Endothelial cell of umbilical vein (primary cell): ENCODE data around the gene ANP32A. TPM values are rescaled to one million over a fixed set of nuclear protein-coding genes. Genes with fewer than 3 reads are reported as not detected.

Experiments
- BruUV-seq: library from RNA; stranded (reverse); fragments of 400-500 nt; replicated peaks from 2 replicates; lab custom pipeline; 2021; lab: Mats Ljungman, UMichigan
- CTCF ChIA-PET: fragments of 300-600, 350-600 bp; sonication (Branson Sonifier 250); formaldehyde crosslinking; loops from one replicate; lab custom pipeline; 2021; ENCODE audit warnings: antibody characterized with exemption, inconsistent platforms; lab: Charles Lee
- POLR2A ChIA-PET: fragments of 300-600, 350-600 bp; sonication (Branson Sonifier 250); formaldehyde crosslinking; loops from one replicate; lab custom pipeline; 2021; ENCODE audit warnings: antibody characterized with exemption, inconsistent platforms; lab: Charles Lee
- DNase-seq: peaks from one replicate; pipeline ENCODE4 v3.0.0-alpha.2; 2011; ENCODE audit warnings: low read depth, low spot score
- FAIRE-seq: peaks from 2 replicates; lab custom pipeline; 2011; peaks lifted over from hg19 to GRCh38; lab: Jason Lieb, UNC
- H2AFZ ChIP-seq: 2 replicates; pipeline ENCODE4 v1.6.0; 2012; ENCODE audit warnings: low read depth, low read length, control low read depth, inconsistent platforms
- H3K27ac ChIP-seq: 2 replicates; pipeline ENCODE4 v1.5.1; 2011; ENCODE audit warnings: low read depth, mild to moderate bottlenecking, control low read depth, low read length, moderate library complexity; ENCODE audit not compliant: insufficient read depth
- H3K27me3 ChIP-seq, 2 experiments: 2 replicates each; pipeline versions ENCODE4 v1.6.0 to v1.6.1; 2011; ENCODE audit warnings: low read length in 2 of 2, mixed read lengths in 1 of 2; ENCODE audit not compliant: control insufficient read depth in 2 of 2, insufficient read depth in 2 of 2
- H3K36me3 ChIP-seq, 2 experiments: 2 replicates in 1 of 2; 3 replicates in 1 of 2; pipeline ENCODE4 v1.5.1; 2011; ENCODE audit warnings: low read length in 2 of 2, mild to moderate bottlenecking in 1 of 2, moderate library complexity in 1 of 2; ENCODE audit not compliant: control insufficient read depth in 2 of 2, insufficient read depth in 2 of 2; ENCODE audit errors: extremely low read depth in 1 of 2
- H3K4me1 ChIP-seq: 3 replicates; pipeline ENCODE4 v1.5.1; 2011; ENCODE audit warnings: mild to moderate bottlenecking, low read length; ENCODE audit not compliant: control insufficient read depth, insufficient read depth; ENCODE audit errors: extremely low read depth
- H3K4me2 ChIP-seq: 2 replicates; pipeline ENCODE4 v1.6.1; 2011; ENCODE audit warnings: low read length, control low read depth, mixed read lengths; ENCODE audit not compliant: insufficient read depth
- H3K4me3 ChIP-seq, 3 experiments: fragments of 200-600 bp in 1 of 3; sonication (generic), shearing (Covaris generic) in 1 of 3; replicated peaks in 1 of 3; 2 replicates each; pipeline ENCODE4 v1.5.1; 2011 to 2016; ENCODE audit warnings: control low read depth in 3 of 3, low read length in 3 of 3, mild to moderate bottlenecking in 2 of 3, inconsistent platforms in 1 of 3, low read depth in 1 of 3, moderate library complexity in 1 of 3; ENCODE audit not compliant: insufficient read depth in 1 of 3
- H3K79me2 ChIP-seq: 2 replicates; pipeline ENCODE4 v1.6.0; 2012; ENCODE audit warnings: low read length, inconsistent platforms; ENCODE audit not compliant: control insufficient read depth, insufficient read depth
- H3K9ac ChIP-seq: replicated peaks from 2 replicates; pipeline ENCODE3; 2011; ENCODE audit warnings: low read length, control low read depth; ENCODE audit not compliant: insufficient read depth; ENCODE audit errors: extremely low read depth
- H3K9me1 ChIP-seq: replicated peaks from 3 replicates; pipeline ENCODE4 v1.6.0; 2011; ENCODE audit warnings: mild to moderate bottlenecking, low read length; ENCODE audit not compliant: control insufficient read depth, insufficient read depth; ENCODE audit errors: extremely low read depth
- H3K9me3 ChIP-seq: replicated peaks from 2 replicates; pipeline ENCODE4 v1.5.1; 2012; ENCODE audit warnings: low read length, inconsistent platforms; ENCODE audit not compliant: control insufficient read depth, insufficient read depth
- H4K20me1 ChIP-seq: replicated peaks from 2 replicates; pipeline ENCODE3; 2011; ENCODE audit warnings: mild to moderate bottlenecking, low read length; ENCODE audit not compliant: control insufficient read depth, insufficient read depth; ENCODE audit errors: extremely low read depth
- FOS ChIP-seq: IDR thresholded peaks from 2 replicates; pipeline ENCODE4 v1.6.1; 2011; ENCODE audit warnings: mild to moderate bottlenecking, low read length, moderate library complexity, borderline replicate concordance; ENCODE audit not compliant: insufficient read depth
- JUN ChIP-seq: IDR thresholded peaks from 2 replicates; pipeline ENCODE4 v1.6.1; 2011; ENCODE audit warnings: borderline replicate concordance, low read depth; ENCODE audit not compliant: insufficient read length, insufficient read depth
- MYC ChIP-seq: IDR thresholded peaks from one replicate; pipeline ENCODE4 v1.6.1; 2011; ENCODE audit warnings: mild to moderate bottlenecking, low read depth, low read length
- dilution Hi-C: fragments of 300-500 bp; cut with MboI; formaldehyde crosslinking; loops from one replicate; pipeline ENCODE4 v1.15.0; 2019; ENCODE audit warnings: low sequenced_read_pairs; ENCODE audit not compliant: extremely low pct_ligation_motif_present
- intact Hi-C: fragments of 100-400 bp; cut with micrococcal nuclease; formaldehyde crosslinking; loops from one replicate; pipeline ENCODE4 v1.10.0; 2022
- polyA plus RNA-seq, 4 experiments: library from polyadenylated mRNA; depleted of rRNA in 3 of 4; stranded (reverse) in 3 of 4; unstranded in 1 of 4; fragments of >200 nt; gene quantifications; 2 replicates each; pipeline versions ENCODE4 v1.2.1 to v1.2.3, GENCODE V29; 2011 to 2012; ENCODE audit warnings: missing spikeins in 1 of 4
- total RNA-seq: library from RNA; stranded (reverse); gene quantifications from 2 replicates; pipeline ENCODE4 v1.2.3, GENCODE V29; 2021
- TF ChIP-seq, protein P1 (sequence below), 2 donors: IDR thresholded peaks; 1 replicate in 1 of 2; 2 replicates in 1 of 2; pipeline ENCODE4 v1.5.1; 2011; ENCODE audit warnings: low read length in 2 of 2, mild to moderate bottlenecking in 2 of 2, moderate library complexity in 2 of 2, control low read depth in 1 of 2, inconsistent platforms in 1 of 2, low read depth in 1 of 2; ENCODE audit not compliant: insufficient read depth in 1 of 2; ENCODE audit errors: extremely low read depth in 1 of 2

Gene ANP32A
- total and polyA plus RNA-seq, 2 donors (not counting 3 experiments of a cell fraction or from before 2014, with no cell fraction given) = 37.9 to 169 TPM

DNA sequence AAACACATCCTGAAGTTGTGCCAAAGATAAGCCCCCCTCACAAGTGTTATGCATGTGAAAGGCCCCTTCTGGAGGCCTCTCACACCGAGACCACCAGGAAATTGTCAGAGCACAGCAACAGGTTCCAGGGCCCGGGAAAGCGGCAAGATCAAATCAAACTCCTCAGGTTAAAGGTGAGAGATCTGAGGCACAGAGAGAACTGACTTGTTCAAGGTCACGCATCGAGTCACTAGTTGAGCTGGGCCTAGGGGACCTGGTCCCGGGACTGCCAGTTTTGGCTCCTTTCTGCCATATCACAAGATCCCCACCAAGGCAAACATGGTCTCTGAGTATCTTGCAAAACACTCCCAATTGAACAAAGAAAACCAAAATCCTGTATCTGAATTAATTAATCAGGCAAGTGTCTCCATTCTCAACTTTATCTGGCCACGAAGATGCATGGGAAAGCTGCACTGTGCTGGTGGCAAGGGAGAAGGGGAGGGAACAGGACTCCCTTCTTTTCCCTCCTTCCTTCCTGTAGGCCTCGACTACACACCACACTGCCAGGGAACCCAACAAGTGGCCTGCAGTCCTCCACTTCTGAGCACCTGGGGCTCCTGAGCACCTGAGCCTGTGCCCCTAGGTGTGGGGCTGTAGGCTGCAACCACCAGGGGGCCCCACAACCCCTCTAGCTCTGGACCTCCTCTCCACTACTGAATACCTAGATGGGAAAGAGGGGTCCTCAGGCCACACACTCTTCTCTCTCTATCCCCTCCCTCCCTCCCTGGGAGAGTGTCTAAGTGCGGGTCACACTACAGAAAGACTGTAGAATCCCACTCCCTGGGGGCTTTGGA, 37.3 kb downstream of the ANP32A start:
- BruUV-seq = no TSS peak
- CTCF ChIA-PET = interaction anchor here (0.8 to 3.5 kb wide), 12 partner anchors 9 to 141 kb away, joined by 3 to 45 read pairs (median 5); no protein-coding TSS in a partner anchor
- TF ChIP-seq, protein P1, sequence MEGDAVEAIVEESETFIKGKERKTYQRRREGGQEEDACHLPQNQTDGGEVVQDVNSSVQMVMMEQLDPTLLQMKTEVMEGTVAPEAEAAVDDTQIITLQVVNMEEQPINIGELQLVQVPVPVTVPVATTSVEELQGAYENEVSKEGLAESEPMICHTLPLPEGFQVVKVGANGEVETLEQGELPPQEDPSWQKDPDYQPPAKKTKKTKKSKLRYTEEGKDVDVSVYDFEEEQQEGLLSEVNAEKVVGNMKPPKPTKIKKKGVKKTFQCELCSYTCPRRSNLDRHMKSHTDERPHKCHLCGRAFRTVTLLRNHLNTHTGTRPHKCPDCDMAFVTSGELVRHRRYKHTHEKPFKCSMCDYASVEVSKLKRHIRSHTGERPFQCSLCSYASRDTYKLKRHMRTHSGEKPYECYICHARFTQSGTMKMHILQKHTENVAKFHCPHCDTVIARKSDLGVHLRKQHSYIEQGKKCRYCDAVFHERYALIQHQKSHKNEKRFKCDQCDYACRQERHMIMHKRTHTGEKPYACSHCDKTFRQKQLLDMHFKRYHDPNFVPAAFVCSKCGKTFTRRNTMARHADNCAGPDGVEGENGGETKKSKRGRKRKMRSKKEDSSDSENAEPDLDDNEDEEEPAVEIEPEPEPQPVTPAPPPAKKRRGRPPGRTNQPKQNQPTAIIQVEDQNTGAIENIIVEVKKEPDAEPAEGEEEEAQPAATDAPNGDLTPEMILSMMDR (IDR thresholded peaks at IDR 0.05; ENCODE audit: extremely low read depth in 1 of 2, insufficient read depth in 1 of 2, low read depth in 1 of 2, low read length in 2 of 2) = peak; percentile 39 to 73
- TF ChIP-seq MYC (no peak), JUN (no peak), FOS (no peak)
- intact Hi-C loops = loop anchor here (1.0 to 2.0 kb wide), 2 partner anchors 45 to 92 kb away; no protein-coding TSS in a partner anchor
- Histone ChIP-seq H3K4me1 (peaks cover 14% of the 10 kb centered on the region), H3K4me2 (no peak overlapping the region), H3K36me3 (peaks cover 12 to 36% of the 10 kb centered on the region in 2 experiments), H3K9me1 (no peaks in the 10 kb centered on the region), H4K20me1 (no peaks in the 10 kb centered on the region), H3K79me2 (peaks cover 3% of the 10 kb centered on the region), H3K27me3 (no peaks in the 10 kb centered on the region), H3K9ac (no peak overlapping the region), H2AFZ (no peak overlapping the region), H3K27ac (no peak overlapping the region), H3K4me3 (no peak overlapping the region), H3K9me3 (no peaks in the 10 kb centered on the region)
- POLR2A ChIA-PET = no interaction called here
- DNase-seq (peak; percentile 32), FAIRE-seq (no peak)
- dilution Hi-C loops = no loop called here
